Activated T-helper 1 cell treated with Interleukin-2 at 50 U/mL for 16 hours (primary cell): ENCODE results near the gene ELF5.

Experiments
- DNase-seq: peaks from one replicate; pipeline ENCODE4 v3.0.0-alpha.2; 2020; ENCODE audit warnings: low read depth

ELF5 gene

DNA sequence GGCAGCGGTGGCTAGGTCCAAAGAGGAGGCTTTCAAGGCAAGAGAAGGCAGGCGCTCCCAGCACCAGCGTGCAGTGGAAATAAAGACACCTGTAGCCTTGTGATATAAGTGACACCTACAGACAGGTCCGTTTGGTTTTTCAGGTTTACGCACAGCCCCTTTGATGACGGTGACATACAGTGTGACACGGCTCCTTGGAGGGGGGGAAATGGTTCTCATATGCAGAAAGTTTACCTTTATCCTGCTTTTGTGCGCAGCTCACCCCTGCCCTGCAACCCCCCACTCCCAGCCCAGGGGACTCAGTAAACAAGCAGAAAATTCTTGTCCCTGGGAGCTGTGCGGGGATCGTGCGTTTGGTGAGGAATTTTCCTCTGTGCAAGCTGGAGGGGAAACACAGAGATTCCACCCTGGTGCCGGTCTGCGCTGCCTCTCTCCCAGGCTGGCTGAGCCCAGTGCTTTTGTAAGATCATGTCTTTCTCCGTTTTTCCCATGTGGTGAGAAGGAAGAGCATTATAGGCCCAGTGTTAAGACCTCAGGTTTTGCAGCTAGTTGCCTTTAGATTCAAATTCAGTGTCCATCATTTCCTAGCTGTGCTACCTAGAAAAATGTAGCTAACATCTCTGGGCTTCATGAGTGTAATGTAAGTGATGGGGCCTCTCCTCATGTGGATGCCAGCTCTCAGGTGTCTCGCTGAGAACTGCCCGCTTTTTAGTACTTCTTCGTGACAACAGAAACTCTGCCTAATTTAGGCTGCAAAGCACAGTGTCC is at the start of gene ELF5:
Gene ELF5, minus strand, starts transcription at position 113 of the 768 bp plus-strand sequence. CDS start 8,045 bp downstream, outside the sequence.
- DNase-seq: no peak

DNA sequence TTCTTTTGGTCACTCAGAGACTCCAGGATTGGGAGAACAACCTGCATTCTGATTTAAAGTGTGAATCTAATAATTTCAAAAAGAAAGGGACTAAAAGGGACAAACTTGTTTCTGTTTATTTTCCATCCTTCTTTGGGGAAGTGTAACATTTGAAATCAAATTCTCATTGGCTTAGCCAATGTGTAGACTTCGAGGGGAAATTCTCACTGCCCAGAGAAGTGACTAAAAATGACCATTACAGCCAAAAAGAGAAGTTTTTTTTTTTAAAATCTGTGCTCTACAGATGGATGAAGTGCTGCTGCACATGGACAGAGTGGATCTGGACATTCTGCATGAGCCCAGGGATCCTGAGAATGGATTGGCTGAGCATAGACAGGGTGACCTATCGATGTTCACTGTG is 49.4 kb upstream of the ELF5 start:
- no peak for DNase-seq

DNA sequence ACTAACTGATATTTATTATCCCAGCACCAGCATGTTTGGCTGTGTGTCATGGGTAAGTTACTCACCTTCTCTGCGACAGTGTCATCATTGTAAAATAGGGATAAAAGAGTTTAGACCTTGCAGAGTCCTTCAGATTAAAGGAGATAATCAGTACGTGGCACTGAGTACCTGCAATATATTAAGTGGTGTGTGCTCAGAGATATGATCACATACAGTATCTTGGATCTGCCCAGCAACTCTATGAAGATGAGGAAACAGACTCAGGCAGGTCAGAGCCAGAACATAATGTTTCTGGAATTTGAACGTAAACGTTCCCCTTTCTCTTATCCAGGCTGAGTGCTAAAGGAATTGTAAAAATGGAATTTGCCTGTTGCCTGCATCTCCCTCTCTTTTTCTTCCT is 46.9 kb upstream of the ELF5 start:
- no peak for DNase-seq

DNA sequence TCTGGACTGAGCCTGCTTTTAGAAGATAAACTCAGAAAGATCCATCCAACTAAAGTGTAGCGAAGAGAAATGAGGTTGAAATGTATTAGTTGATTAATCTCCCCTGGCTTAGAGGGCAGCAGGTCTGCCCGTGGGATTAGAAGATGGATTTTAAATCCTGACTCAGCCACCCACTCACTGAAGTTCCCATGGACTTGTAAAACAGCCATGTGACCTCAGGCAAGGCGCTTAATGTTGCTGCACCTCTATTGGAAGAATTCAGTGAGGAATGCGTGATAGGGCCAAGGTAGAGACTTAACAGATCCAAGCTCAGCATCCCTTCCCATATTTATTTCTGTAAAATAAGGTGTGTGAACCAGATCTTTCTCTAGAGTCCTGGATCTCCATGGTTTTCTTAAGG is 45.1 kb upstream of the ELF5 start:
- no peak for DNase-seq

GRCh38 chr11:34558211-34558610 is 44.6 kb upstream of the ELF5 start:
- DNase-seq: no peak

DNA sequence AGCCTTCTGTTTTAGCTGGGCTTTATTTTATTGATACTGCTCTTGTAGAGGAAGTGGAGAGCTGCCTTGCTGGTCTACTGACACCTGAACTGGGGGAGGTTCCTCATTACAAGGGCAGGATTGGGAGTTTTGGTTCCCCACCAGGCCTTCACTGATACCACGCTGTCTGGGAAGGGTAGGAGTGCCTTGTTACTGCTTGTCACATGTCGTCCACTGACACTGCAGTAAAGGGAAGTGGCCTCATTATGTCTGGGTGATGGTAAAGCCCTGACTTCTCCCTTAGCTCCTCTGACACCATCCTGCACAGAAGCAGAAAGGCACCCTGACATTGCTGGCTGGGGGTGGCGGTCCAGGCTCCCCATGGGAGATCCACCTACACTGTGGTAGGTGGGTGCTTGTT is 38.7 kb upstream of the ELF5 start:
- no peak for DNase-seq

DNA sequence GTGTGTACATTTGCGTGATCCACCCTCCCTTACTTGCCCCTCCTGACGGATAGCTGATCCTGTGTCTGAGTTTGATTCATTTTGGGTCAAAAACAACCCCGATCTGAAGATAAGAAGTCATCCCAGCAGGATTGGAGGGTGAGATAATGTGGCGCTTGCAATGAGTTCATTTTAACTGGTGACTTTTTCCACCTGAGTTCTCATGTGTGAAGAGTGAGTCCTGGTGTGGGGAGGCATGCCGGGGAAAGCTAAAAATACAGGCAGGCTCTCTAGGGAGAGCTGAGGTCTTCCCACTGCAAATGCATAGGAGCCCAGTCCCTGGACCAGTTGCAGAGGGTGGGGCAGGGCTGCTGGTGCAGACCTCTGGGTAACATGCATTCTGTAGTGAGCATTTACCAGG is 35.7 kb upstream of the ELF5 start:
- DNase-seq: no peak

- DNase-seq: no peak
These were observed 34.7 kb upstream of the ELF5 start for GRCh38 chr11:34548278-34548677.

DNA sequence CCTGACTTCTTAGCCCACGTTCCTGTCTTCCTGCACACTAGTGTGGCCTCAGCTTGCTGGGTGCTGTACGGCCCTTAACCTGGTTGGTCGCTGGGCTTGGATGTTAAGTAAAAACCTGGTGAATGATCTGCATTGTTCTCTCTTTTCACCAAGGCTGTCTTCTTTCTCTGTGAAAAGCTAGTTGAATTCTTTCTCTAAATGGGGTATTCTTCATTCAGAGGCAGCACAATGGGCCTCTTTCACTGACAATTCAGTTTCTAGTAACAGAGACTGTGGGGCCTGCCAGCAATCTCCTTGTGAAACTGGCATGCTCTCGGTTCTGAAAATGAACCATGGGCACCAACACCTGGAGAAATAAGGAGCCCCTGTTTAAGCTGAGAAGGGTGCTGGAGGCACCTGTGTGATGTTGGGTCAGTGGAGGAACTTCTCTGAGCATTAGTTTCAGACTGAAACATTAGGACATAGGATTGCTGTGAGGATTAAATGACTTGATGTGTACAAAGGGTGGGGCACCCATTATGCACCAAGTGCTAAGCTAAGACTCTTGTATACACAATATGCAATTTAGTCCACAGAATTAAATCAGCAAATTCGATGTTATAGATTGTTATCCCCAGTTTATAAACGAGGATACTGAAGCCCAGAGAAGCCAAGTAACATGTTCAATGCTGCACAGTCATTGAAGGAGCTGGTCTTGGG is 33.1 kb upstream of the ELF5 start:
- DNase-seq: no peak

GRCh38 chr11:34542089-34542488 is 28.5 kb upstream of the ELF5 start:
- no peak for DNase-seq

DNA sequence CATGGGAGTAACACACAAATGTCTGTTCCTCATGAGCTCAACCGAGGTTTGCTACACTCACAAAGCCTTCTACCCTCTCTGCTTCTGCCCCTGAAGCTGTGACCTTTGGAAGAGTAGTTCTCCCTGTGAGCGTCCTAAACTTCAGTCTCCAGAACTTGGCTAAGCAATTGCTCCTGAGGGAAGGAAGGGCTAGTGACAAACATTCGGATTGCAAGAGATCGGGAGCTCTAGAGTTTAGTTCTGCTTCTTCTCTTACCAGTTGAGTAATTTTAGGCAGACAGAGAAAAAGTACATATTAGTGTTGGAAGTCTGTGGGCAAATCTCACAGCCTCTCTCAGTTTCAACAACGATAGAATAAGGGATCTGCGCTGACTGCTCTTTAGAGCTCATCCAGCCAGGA is 27.3 kb upstream of the ELF5 start:
- DNase-seq: no peak

- no peak for DNase-seq
These were observed 24.0 kb upstream of the ELF5 start for GRCh38 chr11:34537636-34538035.

DNA sequence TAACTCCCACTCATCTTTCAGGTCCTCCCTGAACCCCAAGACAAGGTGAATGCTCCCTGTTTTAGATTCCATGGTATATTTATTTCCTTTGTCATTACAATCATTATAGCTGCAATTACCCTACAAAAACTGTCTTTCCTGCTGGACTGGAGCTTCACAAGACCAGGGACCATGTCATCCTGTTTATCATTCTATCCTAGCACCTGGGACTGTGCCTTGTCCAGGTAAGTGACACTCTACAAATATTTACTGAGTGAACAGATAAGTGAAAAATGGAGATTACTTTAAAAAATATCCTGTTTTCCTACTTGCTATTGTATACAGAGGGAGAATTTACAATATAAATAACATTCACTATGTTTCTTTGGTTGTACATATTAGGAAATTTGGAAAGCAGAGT is 22.5 kb upstream of the ELF5 start:
- DNase-seq: no peak

GRCh38 chr11:34534826-34535225 is 21.2 kb upstream of the ELF5 start:
- DNase-seq: no peak

DNA sequence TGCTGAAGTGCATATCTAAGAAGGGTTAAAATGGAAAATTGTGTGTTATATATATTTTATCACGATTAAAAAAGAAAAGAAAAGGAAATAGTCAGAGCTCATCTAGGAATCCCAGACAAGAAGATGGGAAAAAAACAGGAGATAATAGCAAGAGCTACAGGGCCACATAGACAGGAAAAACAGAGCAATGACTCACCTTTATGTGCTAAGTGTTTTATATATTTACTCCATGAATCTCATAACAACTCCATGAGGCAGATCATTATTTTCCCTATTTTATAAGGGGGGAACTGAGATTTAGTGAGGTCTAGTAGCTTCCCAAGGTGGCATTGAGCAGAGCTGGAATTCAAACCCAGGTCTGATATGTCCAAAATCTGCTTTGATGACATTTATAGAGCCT is 18.1 kb upstream of the ELF5 start:
- DNase-seq: no peak

GRCh38 chr11:34530545-34531234 is 17.1 kb upstream of the ELF5 start:
- no peak for DNase-seq

DNA sequence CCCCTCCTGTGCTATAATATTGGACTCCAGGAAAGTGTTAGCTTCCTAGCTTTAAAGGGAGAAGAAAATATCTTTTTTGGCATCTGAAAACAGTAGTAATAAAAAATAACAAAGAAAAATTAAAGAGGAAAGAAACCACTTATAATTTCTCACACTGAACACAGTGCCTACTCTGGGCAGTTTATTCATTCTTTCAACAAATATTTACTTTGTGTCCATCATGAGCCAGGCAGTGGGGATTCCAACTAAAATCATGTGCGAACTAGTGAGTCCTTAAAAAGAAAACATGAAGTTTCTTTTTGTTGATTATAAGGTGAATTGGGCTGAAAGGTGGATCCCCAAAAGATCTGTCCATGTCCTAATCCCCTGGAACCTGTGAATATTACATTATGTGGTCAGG is 16.0 kb upstream of the ELF5 start:
- DNase-seq: no peak

- no peak for DNase-seq
These were observed 14.5 kb upstream of the ELF5 start for GRCh38 chr11:34528072-34528471.

- DNase-seq: no peak
These were observed 12.5 kb upstream of the ELF5 start for GRCh38 chr11:34525888-34526657.

- no peak for DNase-seq
These were observed 11.5 kb upstream of the ELF5 start for GRCh38 chr11:34525098-34525497.

DNA sequence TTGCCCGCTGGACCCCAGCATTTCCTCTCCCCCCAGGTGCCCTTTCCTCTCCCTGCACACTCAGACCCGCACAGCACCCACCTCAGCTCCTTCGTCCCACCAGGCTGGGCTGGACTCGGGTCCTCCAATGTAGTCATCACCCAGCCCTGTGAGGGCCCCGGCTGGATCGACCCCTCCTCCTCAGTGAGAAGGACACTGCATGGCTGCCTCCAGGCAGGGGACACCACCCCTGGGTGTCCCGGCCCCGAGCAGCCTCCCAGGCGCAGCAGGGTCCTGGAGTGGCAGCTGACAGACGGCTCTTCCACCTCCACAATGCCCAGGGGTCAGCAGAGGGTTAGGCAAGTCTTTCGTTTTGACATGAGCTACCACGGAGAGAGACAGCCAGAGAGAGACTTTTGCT is 11.1 kb upstream of the ELF5 start:
- DNase-seq: no peak

DNA sequence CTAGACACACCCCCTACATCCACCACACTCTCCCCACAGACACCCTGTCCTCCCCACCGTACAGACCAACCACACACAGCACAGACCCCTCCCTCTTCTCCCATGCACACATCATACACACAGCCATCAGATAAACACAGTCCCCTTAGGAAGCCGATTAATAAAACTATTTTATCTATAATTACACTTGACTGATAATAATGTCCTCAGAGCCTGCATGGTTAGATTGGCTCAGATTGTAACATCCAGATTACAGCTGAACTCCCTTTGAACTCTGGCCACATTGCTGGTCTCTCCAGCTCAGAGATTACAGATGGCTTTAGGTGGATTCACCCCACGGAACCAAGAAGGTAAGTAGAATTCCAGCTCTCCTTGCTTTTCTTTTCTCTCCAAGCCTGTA is 9.5 kb upstream of the ELF5 start:
- no peak for DNase-seq
